ENCODE measurements around the gene DAZAP1. TPM values are rescaled to one million over a fixed set of nuclear protein-coding genes. Genes with fewer than 3 reads are reported as not detected.

DAZAP1 gene
- polyA plus RNA-seq, 1 donor (not counting 4 experiments of a cell fraction or from before 2014, with no cell fraction given): 99.2 TPM

DNA sequence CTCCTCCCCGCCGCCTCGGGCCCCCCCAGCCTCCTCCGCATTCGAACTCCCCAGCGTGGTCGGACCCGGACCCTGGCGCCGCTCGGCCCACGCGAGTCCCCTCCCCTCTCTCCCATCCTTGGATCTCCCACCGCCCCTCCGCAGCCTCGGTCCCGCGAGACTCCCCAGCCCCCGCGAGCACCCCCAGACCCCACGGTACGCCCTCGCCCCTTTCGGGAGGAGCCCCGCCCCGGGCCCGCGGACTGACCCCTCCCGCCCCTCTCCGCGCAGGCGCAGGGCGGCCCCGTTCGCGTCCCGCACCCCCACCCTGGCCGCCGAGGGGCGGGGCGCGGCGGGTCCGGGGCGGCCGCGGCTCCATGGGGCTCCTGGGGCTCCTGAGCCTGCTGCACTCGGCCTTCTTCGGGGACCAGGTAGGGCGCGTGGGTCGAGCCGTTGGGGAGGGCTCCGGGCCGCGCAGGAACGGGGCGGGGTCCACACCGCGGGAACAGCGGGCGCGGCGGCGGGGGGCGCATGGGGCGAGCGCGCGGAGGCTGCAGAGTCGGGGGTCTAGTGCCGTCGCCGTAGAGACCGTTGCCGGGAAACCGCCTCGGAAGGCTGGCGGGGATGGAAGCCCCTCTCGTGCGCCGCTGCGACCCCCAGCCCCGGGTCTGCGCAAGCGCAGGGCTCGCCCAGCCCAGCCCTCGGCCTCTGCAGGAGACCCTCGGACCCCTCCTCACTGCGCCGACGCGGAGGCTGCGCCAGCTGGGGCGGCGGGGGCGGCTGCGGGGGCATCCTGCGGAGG lies 38.7 kb downstream of the DAZAP1 start:
- DNase-seq (ENCODE audit: low read depth, low spot score) (no peak), FAIRE-seq (no peak)
- Histone ChIP-seq H3K27ac (ENCODE audit: control insufficient read depth, insufficient read depth, low read length) (no peak overlapping the region), H3K36me3 (ENCODE audit: control insufficient read depth in 2 of 2, extremely low read depth in 1 of 2, insufficient read depth in 2 of 2, low read length in 2 of 2) (peaks cover 11 to 16% of the 10 kb centered on the region in 2 experiments), H3K4me2 (ENCODE audit: control insufficient read depth, extremely low read depth, insufficient read depth, low read depth, low read length) (no peak overlapping the region), H3K9ac (ENCODE audit: control insufficient read depth, extremely low read depth, insufficient read depth, low read length) (no peak overlapping the region), H3K9me1 (ENCODE audit: control insufficient read depth, extremely low read depth, insufficient read depth, low read length) (peaks cover 3% of the 10 kb centered on the region), H3K9me3 (ENCODE audit: control insufficient read depth, low read depth, low read length) (no peaks in the 10 kb centered on the region), H4K20me1 (ENCODE audit: control insufficient read depth, extremely low read depth, insufficient read depth, low read length) (peaks cover 9% of the 10 kb centered on the region), H3K4me3 (ENCODE audit: control insufficient read depth in 2 of 3, extremely low read depth in 1 of 3, insufficient read depth in 2 of 3, low read depth in 1 of 3, low read length in 3 of 3) (no peak overlapping the region), H2AFZ (ENCODE audit: control insufficient read depth, low read length) (no peak overlapping the region), H3K27me3 (ENCODE audit: control insufficient read depth, extremely low read depth, insufficient read depth, low read length) (peaks cover 55% of the 10 kb centered on the region), H3K79me2 (ENCODE audit: control insufficient read depth, insufficient read depth, low read length) (peaks cover 8% of the 10 kb centered on the region), H3K4me1 (ENCODE audit: control insufficient read depth, extremely low read depth, insufficient read depth, low read length) (peaks cover 6% of the 10 kb centered on the region)
- TF ChIP-seq, protein P1, sequence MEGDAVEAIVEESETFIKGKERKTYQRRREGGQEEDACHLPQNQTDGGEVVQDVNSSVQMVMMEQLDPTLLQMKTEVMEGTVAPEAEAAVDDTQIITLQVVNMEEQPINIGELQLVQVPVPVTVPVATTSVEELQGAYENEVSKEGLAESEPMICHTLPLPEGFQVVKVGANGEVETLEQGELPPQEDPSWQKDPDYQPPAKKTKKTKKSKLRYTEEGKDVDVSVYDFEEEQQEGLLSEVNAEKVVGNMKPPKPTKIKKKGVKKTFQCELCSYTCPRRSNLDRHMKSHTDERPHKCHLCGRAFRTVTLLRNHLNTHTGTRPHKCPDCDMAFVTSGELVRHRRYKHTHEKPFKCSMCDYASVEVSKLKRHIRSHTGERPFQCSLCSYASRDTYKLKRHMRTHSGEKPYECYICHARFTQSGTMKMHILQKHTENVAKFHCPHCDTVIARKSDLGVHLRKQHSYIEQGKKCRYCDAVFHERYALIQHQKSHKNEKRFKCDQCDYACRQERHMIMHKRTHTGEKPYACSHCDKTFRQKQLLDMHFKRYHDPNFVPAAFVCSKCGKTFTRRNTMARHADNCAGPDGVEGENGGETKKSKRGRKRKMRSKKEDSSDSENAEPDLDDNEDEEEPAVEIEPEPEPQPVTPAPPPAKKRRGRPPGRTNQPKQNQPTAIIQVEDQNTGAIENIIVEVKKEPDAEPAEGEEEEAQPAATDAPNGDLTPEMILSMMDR (optimal IDR thresholded peaks at IDR 0.05 in 1 of 3, IDR thresholded peaks at IDR 0.05 in 1 of 3, conservative IDR thresholded peaks at IDR 0.05 in 1 of 3; ENCODE audit: extremely low read depth in 1 of 3, insufficient read depth in 2 of 3, low read length in 3 of 3): no peak
- no peak for TF ChIP-seq EZH2 (IDR thresholded peaks at IDR 0.05; ENCODE audit: low read length)
- dilution Hi-C loops (cut with MboI; ENCODE audit: extremely low pct_ligation_motif_present, low sequenced_read_pairs): no loop called here

DNA sequence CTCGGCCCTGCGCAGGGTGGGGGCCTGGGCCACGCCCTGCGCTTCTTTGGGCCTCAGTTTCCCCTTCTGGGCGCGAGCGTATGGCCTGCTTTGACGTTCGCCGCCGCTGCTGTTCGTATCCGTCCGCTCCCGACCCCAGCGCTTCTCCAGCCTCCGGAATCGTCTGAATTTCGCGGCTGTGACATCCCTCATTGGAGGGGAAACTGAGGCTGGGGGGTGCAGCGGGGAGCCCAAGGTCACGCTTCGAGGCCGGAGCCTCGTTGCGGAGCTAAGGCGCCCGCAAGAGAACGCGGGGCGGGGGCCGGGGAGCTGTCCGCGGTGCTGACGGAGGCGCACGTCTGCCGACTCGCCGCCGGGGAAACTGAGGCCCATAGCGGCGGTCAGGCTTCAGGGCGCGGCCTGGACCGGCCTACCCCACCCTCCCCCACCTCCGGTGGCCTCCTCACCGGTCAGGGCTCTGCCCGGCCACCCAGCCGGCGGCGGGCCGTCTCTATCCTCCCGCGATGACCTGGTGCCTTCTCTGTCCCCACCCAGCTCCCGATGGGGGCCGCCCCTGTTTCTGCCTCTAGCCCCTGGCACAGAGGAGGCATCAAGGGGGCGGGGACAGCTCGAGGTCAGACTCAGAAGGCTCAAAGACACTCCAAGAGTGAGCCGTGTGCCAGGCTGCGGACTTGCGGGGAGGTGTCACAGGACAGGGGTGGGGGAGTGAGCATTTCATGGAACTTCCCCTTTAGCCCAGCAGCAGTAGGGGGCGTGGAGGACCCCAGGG lies 39.5 kb downstream of the DAZAP1 start:
- no peak overlapping the region for H3K9ac ChIP-seq (ENCODE audit: control insufficient read depth, extremely low read depth, insufficient read depth, low read length)
- H3K9me3 ChIP-seq (ENCODE audit: control insufficient read depth, low read depth, low read length): no peaks in the 10 kb centered on the region
- H2AFZ ChIP-seq (ENCODE audit: control insufficient read depth, low read length): no peak overlapping the region
- H3K4me1 ChIP-seq (ENCODE audit: control insufficient read depth, extremely low read depth, insufficient read depth, low read length): peaks cover 6% of the 10 kb centered on the region
- TF ChIP-seq, protein P1 (optimal IDR thresholded peaks at IDR 0.05 in 1 of 3, IDR thresholded peaks at IDR 0.05 in 1 of 3, conservative IDR thresholded peaks at IDR 0.05 in 1 of 3; ENCODE audit: extremely low read depth in 1 of 3, insufficient read depth in 2 of 3, low read length in 3 of 3): no peak
- TF ChIP-seq EZH2 (IDR thresholded peaks at IDR 0.05; ENCODE audit: low read length): peak; percentile 71
- H3K27me3 ChIP-seq (ENCODE audit: control insufficient read depth, extremely low read depth, insufficient read depth, low read length): peaks cover 62% of the 10 kb centered on the region
- no peak overlapping the region for H3K4me3 ChIP-seq (ENCODE audit: control insufficient read depth in 2 of 3, extremely low read depth in 1 of 3, insufficient read depth in 2 of 3, low read depth in 1 of 3, low read length in 3 of 3)
- no peak for FAIRE-seq
- no peak overlapping the region for H3K4me2 ChIP-seq (ENCODE audit: control insufficient read depth, extremely low read depth, insufficient read depth, low read depth, low read length)
- H4K20me1 ChIP-seq (ENCODE audit: control insufficient read depth, extremely low read depth, insufficient read depth, low read length): peaks cover 7% of the 10 kb centered on the region
- peaks cover 3% of the 10 kb centered on the region for H3K9me1 ChIP-seq (ENCODE audit: control insufficient read depth, extremely low read depth, insufficient read depth, low read length)
- no peak overlapping the region for H3K27ac ChIP-seq (ENCODE audit: control insufficient read depth, insufficient read depth, low read length)
- dilution Hi-C loops (cut with MboI; ENCODE audit: extremely low pct_ligation_motif_present, low sequenced_read_pairs): no loop called here
- peaks cover 1% of the 10 kb centered on the region for H3K79me2 ChIP-seq (ENCODE audit: control insufficient read depth, insufficient read depth, low read length)
- DNase-seq (ENCODE audit: low read depth, low spot score): no peak
- peaks cover 5 to 10% of the 10 kb centered on the region in 2 experiments for H3K36me3 ChIP-seq (ENCODE audit: control insufficient read depth in 2 of 2, extremely low read depth in 1 of 2, insufficient read depth in 2 of 2, low read length in 2 of 2)

All from keratinocyte (primary cell).